GM18907 (cell line): ENCODE measurements around the gene QSOX1.

Source experiments
- ATAC-seq: cut with Tn5 transposase; IDR thresholded peaks from one replicate; pipeline ENCODE4 v1.9.1; 2021; ENCODE audit warnings: mild to moderate bottlenecking, moderate library complexity; ENCODE audit not compliant: unreplicated experiment

The QSOX1 gene

DNA sequence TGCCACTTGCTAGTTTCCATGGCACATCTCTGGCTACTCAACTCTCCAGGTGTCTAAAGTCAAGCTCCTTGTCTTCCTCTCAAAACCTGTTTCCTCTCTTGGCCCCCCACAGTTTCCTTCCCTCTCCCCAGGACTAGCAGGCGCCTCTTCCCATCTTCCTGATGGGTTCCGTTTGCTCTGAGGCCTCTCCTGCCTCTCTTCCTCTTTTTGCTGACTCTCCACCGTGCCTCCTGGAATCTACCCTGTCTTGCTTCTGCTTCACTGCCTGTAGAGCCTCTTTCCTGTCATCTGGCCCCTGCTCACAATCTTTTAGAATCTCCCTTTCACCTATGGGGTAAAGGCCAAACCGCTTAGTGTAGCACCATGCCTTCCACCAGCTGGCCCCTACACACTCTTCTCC, 53.6 kb downstream of the QSOX1 start:
- ATAC-seq = no peak

- no peak for ATAC-seq
Observed at GRCh38 chr1:180210008-180210620, 55.4 kb downstream of the QSOX1 start.

GRCh38 chr1:180211156-180211859, 56.6 kb downstream of the QSOX1 start:
- no peak for ATAC-seq

DNA sequence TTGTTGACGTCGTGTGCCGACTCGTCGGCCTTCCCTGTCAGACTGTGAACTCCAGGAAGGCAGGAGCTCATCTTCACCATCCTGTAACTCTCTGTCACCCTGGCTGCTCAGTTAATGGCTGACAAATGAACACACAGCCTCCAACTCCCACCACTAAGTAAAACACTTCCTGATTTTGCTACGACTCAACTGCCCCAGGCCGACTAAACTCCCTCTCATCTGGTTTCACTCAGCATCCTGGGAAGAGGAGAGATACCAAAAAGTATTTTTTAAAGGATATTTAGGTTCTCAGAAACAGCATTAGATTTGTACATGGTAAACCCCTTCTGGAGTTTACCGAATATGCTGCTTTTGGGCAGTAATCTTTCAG, 57.2 kb downstream of the QSOX1 start:
- ATAC-seq = no peak

GRCh38 chr1:180213401-180214170, 58.9 kb downstream of the QSOX1 start:
- no peak for ATAC-seq

DNA sequence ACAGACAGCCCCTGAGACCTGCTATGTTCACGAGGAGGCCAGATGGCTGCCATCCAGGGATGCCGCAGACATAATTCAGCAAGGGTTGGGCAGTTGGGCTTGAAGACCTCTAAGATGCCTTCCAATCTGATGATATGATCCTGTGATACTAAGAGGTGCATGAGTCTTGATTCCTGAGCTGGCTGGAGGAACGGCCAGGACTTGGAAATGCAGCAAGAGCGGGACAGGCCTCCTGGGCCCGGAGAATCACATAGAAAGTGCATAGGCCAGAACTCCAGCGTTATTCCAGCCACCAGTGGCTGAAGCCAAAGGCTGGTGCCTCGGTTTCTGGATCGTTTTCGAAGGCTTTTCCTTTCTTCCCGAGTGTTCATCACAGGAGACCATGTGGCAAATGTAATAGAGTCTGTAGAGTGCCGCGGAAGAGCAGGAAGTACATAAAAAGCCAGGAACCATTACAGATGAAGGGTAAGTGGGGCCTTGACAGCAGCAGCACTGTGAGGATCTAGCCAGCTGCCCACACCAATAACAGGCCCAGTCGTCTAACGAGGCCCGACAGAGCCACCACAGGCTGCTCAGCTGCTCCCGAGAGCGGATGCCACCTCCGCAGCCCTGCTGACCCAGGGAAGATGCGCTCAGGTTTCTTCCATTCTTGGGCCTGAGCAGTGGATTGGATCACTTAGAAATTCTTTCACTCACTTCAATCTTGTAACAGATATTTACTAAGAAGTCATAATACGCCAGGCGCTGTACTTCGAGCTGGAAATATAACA, 61.4 kb downstream of the QSOX1 start:
- ATAC-seq = no peak

- ATAC-seq = no peak
Observed at GRCh38 chr1:180217006-180217405, 62.3 kb downstream of the QSOX1 start.

GRCh38 chr1:180218806-180219765, 64.4 kb downstream of the QSOX1 start:
- no peak for ATAC-seq

GRCh38 chr1:180219776-180220175, 65.1 kb downstream of the QSOX1 start:
- ATAC-seq = no peak

DNA sequence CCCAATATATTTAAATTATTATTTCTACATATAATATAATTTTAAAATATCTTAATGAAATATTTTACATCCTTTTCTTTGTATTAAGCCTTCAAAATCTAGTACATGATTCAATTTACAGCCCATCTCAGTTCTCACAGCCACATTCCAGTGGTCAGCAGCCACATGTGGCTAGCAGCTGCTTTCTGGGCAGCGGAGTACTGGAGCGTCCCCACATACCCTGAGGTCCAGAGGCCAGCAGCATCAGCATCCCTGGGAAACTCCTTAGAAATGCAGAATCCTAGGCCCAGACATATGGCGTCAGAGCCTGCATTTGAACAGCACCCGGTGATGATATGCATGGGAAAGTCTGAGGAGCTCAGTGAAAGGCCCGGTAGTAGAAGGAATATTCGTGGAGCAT, 66.8 kb downstream of the QSOX1 start:
- no peak for ATAC-seq

DNA sequence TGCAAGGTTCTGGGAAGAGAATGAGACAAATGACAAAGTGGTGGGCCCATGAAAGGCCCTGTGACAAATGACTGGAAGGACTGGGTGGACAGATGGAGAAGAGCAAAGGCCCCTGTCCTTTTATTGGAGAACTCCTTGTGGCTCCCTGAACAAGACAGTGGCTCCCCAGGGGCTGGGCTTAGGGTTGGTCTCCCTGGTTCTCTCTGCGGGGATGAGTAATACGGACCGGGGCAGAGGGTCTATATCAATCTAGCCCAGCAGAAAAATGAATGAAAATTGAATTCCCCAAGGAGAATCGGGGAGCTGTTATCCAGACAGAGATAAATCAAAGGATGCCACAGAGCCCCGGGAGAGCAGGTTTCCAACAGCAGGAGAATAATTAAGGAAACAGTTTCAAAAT, 70.2 kb downstream of the QSOX1 start:
- no peak for ATAC-seq

DNA sequence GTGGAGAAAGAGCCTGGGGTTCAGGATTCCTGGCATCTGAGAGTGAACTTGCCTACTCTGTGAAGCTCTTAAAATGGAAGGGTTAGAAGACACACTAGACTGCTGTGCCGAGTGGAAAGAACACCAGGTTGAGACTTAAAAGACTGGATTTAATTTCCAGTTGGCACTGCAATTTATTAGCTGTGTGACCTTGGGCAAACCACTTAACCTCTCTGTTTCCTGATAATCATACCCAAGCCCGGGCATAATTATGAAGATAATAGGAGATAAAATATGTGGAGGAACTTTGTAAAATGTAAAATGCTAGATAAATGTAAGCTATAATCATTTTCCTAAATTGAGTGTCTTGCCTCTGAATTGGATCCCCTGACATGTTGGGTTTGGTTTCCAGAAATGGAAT, 70.7 kb downstream of the QSOX1 start:
- ATAC-seq = no peak

DNA sequence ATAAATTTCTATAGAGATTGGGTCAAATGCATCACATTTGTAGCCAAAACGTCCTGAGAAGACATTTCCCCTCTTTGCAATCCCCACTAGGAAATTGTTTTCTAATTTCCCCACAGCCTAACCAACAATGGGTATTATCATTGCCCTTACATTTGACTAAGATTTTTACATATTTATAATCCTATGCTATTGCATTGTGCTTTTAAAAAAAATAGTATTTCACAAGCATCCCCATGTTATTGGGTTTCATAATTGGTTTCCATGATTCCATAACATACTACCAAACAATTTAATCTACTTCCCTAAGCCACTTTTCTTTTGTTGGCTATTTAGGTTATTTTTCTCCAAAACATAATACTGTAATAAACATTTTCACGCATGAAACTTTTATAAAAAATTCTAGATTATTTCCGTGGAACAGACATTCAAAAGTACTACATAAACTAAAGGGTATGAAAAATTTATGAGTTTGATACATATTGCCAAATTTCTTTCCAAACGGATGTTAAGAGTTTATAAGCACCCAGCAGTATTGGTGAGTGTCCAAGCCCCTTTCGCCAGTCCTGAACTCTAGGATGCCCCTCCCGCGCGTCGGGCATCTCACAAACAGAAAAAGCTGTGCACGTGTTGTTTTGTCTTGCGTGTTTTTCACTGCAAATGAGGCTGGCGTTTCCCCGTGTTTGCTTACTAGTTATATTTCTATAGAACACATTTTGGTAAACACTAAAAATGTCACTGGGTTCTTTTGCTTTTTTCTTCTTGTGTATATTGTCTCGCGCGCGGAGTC, 73.4 kb downstream of the QSOX1 start:
- ATAC-seq = no peak

DNA sequence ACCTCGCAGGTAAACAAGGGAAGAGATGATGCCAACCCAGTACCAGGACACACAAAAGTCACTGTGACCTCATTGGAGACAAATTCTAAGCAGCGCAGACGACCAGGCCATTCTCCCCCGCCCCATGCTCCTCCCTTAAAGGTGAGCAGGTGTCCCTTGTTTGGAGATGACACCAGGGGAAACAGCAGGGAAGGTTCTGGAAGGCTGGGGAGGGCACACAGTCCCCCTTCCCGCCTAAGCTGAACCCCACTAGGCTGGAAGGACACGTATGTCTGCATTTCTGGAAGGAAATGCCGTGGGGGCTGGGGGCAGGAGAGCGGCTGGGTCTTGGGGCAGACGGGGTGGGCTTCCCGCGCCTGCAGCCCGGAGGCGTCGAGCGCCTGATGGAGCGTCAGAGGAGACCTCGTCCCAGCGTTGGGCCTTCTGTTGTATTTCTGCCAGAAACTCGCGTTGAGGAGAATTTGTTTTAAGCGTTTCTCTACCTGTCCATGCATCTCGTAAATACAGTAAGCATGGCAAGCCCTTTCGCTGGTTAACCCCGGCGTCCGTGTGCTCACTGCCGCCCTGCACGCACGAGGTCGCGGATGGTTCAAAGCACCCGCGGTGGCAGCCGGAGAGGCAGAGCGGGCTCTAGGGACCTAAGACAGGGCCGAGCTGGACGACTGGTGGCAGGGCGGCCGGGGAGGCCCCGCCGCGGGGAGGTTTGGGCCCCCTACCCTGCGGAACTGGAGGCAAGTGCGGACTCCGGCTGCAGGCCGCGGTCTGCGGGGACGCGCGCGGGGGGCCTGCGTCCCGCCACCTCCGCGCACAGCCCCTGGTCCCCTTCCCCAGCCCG, 74.2 kb downstream of the QSOX1 start:
- ATAC-seq = no peak

DNA sequence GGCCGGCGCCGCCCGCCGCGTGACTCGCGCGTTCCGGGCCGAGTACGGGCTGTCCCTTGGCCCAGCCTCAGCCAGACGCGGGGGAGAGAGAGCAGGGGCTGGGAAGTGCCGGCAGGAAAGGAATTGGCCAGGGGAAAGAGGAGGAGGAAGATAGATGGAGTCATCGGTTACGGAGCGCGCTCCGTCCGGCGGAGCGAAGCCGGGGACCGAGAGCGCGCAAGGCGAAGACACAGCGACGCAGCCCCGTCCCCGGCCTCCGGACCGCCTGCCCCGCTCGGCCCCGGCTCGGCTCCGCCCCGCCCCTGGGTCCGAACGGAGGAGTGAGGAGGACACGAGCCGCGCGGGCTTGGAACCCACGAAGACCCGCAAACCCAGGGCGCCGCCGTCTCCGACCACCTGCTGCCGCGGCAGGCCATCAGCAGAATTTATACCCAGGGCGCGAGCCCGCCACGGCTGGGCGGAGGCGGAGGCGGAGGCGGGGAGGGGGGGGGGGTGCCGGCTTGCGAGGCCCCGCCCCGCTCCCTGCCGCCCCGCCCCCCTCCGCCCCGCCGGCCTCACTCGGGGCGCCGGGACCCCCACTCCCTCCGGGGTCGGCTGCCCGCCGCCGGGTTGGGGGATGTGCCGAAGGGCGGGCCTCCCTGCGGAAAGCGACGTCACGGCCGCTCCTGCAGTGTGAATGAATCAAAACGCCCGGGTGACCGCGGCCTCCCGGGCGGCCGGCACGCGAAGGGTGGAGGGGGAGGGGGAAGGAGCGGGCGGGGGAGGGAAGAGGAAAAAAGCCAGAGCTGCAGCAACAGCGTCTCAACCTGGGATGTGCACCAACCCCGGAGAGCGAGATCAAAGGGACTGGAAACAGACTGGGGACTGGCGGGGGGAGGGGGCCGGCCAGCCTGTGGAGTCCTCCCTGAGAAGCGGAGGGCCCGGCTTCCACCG, 75.1 kb downstream of the QSOX1 start, which contains the start of gene LHX4:
Gene LHX4 (plus strand): TSS at position 782 of the 933 bp plus-strand sequence. CDS start 266 bp downstream, outside the sequence.
- ATAC-seq = no peak

DNA sequence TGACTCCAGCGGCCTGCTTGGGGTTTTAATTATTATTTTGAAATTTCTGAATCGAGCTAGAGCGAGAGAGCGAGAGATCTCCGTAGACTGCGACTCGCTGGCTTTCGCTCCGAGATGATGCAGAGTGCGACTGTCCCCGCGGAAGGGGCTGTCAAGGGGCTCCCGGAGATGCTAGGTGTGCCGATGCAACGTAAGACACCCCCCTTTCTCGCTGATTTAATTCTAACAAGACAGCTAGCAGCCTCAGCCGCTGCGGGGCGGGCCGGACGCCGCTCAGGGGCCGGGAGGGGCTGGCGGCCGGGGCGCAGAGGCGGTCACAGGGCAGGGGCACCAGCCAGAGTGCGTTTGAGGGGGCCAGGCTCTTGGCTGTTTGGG, 75.7 kb downstream of the QSOX1 start:
- ATAC-seq = no peak

DNA sequence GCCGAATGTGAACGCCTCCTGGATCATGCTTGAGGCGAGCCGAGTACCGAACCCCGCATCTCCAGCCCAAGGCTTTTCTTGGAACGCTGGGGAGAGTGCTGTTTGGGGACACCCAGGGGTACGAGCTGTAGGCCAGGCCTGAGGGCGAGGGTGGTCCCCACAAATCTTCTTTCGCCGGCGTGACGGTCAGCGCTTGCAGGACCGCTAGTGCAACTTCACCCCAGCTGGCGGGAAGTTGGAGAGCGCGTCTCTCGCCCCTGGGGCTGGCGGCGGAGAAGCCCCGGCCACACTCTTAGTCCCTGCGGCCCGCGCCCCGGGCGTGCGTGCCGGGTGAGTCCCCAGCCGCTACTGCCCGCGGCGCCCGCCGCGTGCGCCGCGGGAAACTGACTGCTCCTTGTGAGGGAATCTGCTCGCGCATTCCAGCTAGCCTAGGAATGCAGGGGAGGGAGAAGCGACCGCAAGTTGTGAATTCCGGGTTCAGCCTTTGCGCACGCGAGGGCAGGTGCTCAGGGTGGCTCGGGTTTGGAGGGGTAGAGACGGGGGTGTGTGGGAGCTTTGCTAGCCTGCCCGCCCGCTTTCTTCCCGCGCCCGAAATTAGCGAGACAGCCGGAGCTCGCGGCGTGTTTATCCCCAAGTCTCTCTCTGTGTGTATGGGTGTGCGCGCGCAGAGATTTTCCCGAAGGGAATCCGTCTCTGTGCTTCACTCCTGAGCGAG, 76.3 kb downstream of the QSOX1 start:
- ATAC-seq = no peak
